GM23248 (cell line): ENCODE measurements around the gene PDGFRB.

Experiments used
- EZH2 ChIP-seq: fragments of 200-600 bp; sonication (generic); IDR thresholded peaks from 2 replicates; pipeline ENCODE4 v1.6.1; 2018; ENCODE audit warnings: antibody characterized with exemption, mild to moderate bottlenecking; ENCODE audit not compliant: insufficient read depth, poor library complexity, severe bottlenecking
- EZH2phosphoT487 ChIP-seq: fragments of 200-600 bp; sonication (generic); IDR thresholded peaks from 2 replicates; pipeline ENCODE4 v1.6.1; 2018; ENCODE audit warnings: antibody characterized with exemption, moderate library complexity, mild to moderate bottlenecking, low read depth; ENCODE audit not compliant: insufficient read depth

- TF ChIP-seq EZH2 (no peak), EZH2phosphoT487 (no peak)
These were observed 69.5 kb downstream of the PDGFRB start, which contains the start of gene CSF1R for GRCh38 chr5:150085950-150086715.
